Left kidney (tissue), 2 donors: ENCODE measurements around the gene NDOR1. TPM values are rescaled to one million over a fixed set of nuclear protein-coding genes. Genes with fewer than 3 reads are reported as not detected.
A peak's percentile ranks its signal among the peaks of the same experiment; 100 is the strongest.

ENCODE experiments used
- DNase-seq: peaks from one replicate; pipeline ENCODE4 v3.0.0-alpha.2; 2013
- polyA plus RNA-seq: library from polyadenylated mRNA; unstranded; fragments of 120-200 nt; gene quantifications from one replicate; pipeline ENCODE4 v1.2.1, GENCODE V29; 2013; ENCODE audit not compliant: insufficient read length

NDOR1 gene
- polyA plus RNA-seq, 1 donor: 12.2 TPM

DNA sequence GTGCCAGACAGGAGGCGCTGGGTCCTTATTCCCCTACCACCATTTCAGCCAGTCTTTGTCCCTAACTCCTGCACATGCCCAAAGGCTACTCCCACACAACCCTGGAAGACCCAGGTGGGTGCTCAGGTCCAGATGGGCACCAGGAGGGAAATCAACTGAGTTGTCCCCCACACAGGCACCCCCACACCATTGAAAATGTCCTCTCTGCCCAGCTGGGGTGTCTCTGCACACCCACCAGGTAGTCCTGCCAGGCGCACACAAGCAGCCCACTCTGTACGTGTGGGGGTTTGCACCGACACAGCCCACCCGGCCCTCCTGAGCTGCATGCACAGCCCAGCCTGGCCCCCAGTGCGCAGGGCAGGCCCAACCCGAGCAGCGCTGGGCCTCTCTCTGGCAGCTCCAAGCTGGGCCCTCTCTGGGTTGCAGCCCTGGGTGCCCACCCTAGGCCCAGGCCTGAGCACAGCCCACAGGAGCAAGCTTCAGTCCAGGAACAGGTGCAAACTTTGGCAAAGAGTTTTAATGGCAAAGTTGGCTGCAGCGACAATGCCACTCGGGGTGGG lies 14.3 kb downstream of the NDOR1 start:
- DNase-seq: no peak

DNA sequence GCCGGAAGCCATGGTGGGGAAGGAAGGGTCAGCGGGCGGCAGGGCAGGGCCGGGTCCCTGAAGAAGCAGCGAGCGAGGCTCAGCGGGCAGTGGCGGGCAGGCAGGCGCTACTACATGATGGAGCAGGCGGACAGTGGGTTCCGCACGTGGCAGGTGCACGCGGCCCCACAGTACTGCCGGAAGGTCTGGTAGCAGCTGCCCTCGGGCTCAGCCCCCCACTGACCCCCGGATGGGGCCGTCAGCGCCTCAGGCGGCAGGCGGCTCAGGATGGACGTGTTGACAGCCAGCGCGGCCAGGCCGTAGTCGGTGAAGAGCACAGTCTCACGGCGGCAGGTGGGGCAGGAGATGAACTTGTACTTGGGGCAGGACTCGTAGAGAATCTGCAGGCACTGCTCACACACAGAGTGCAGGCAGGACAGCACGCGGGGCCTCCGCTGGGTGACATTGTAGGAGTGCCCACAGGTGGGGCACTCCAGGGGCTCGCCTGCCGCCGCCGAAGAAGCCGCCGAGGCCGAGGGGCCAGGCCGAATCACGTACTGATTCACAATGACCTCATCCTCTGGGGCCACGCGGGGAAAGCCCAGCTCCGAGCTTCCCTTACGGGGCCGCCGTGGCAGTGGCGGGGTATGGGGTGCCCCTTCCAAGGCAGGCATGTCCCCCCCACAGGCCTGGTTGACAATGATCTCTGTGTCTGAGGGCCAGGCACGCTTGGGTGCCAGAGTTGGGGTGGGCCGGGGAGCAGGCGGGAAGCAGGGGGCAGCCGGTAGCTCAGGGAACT lies 15.0 kb downstream of the NDOR1 start:
- no peak for DNase-seq

DNA sequence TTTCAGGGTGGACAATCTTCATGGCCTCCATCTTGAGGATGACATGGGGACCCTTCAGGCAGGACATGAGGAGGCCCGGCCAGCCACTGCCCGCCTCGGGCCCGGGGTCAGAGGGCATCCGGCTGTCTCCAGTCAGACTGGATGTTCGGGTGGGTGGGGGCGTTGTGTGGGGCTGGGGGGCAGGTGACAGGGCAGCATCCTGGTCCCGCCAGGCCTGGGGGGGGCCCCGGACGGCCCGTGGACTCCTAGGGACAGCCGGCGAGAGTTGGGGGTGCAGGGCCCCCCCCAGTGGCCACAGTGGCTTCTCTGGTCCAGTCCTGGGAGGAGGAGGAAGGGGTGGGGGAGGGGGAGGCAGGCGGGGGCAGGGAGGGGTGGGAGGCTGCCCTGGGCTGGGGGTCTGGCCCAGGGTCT lies 15.6 kb downstream of the NDOR1 start:
- no peak for DNase-seq

DNA sequence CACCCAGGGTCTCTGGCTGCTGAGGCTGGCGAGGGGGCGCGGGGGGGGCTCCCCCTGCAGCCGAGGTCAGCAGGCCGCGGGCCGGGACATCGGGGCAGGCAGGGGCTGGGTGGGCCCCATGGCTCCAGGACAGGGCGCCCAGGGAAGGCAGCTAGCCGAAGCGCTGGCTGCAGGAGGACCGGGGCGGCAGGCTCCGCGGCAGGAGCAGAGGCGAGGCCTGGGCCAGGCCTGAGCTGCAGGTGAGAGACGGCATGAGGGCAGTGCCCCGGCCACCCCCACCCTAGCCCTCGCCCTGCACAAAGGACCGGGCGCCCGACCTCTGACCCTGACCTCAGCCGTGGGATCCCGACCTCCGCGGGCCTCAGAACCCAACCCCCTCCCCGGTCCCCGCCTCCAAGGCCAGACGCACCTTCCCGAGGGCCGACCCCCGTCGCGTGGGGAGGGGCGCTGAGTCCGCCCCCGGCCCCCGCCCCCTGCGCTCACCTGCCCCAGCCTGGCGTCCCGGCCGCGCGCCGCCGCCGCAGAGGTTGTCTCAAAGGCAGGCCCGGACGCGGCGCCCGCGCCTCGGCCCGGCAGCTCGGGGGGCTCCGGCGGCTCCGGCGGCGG lies 16.1 kb downstream of the NDOR1 start:
- DNase-seq: no peak

DNA sequence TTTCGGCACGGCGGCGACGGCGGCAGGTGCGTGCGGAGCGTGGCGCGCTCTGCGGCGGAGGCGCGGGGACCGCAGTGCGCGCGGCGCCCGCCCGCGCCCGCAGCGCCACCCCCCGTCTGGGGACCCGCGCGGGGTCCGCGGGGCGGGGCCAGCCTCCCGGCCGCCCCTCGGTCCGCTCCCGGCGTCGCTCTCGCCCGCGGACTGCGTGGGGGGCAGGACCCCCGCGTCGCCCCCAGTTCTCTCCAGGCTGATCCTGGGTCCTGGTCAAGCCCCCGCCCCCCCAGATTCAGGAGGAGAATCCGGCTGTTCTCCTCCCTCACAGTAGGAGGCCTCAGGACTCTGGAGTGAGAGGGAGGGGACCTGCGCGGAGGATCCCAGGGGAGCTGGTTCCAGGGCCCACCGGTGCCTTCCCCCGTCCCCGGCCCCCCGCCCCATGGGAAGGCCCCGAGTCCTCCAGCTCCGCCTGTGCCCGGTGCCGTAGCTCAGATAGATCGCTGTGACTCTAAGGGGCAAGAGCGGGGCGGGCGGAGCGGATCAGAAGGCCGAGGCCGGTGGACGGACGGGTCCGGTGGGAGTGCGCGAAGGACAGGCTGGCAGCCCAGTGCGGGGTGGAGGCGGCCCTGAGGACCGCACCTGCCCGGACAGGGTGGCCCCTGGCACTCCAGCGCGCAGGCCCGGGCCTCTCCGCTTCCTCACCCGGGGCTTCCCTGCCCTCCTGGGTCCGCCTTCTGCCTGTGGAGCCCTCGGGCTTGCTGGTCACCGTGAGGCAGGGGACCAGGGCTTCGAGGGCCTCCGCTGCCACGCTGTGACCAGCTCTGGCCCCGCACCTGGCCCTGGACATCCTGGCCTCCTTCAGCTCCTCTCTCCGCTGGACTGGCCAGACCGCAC lies 16.9 kb downstream of the NDOR1 start, which contains the start of gene RNF208:
Gene RNF208, minus strand, starts transcription at position 51 of the 888 bp plus-strand sequence. CDS start 1,028 bp downstream, outside the sequence.
- no peak for DNase-seq

- peak; percentile 96 for DNase-seq
Measured at GRCh38 chr9:137223078-137223970, 17.8 kb downstream of the NDOR1 start.

- DNase-seq: no peak
Measured at GRCh38 chr9:137224830-137225694, 19.6 kb downstream of the NDOR1 start, which contains the start of gene CYSRT1. TSS of gene CYSRT1 (plus strand) at chr9:137225174. CDS start at chr9:137225622, 448 bp downstream.

DNA sequence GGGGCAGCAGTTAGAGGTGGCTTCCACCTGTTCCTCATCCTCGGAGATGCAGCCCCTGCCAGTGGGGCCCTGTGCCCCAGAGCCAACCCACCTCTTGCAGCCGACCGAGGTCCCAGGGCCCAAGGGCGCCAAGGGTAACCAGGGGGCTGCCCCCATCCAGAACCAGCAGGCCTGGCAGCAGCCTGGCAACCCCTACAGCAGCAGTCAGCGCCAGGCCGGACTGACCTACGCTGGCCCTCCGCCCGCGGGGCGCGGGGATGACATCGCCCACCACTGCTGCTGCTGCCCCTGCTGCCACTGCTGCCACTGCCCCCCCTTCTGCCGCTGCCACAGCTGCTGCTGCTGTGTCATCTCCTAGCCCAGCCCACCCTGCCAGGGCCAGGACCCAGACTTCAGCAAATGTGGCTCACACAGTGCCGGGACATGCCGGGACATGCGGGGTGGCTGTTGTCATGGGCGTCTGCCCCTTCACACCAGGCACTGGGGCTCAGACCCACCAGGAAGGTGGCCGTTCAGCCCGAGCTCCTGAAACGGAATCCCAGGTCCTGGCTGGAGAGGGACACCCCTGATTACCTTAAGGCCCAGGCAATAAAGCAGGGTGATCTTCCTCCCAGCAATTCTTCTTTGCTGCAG lies 20.3 kb downstream of the NDOR1 start:
- DNase-seq: no peak

- DNase-seq: no peak
Measured at GRCh38 chr9:137226338-137227053, 21.0 kb downstream of the NDOR1 start.

- DNase-seq: peak; percentile 68
Measured at GRCh38 chr9:137227054-137227852, 21.8 kb downstream of the NDOR1 start, which contains the start of gene RNF224. TSS of gene RNF224 (plus strand) at chr9:137227502. CDS start at chr9:137228336, 834 bp downstream.

GRCh38 chr9:137227853-137228505 lies 22.5 kb downstream of the NDOR1 start:
- DNase-seq: no peak

- DNase-seq: no peak
Measured at GRCh38 chr9:137228506-137228967, 23.0 kb downstream of the NDOR1 start.

GRCh38 chr9:137228968-137229896 lies 23.7 kb downstream of the NDOR1 start:
- no peak for DNase-seq

- no peak for DNase-seq
Measured at GRCh38 chr9:137229903-137230704, 24.6 kb downstream of the NDOR1 start.
